ENCODE data around the gene NKX2-4. TPM values are rescaled to one million over a fixed set of nuclear protein-coding genes. Genes with fewer than 3 reads are reported as not detected.
A peak's percentile ranks its signal among the peaks of the same experiment; 100 is the strongest.

The NKX2-4 gene
- total and polyA plus RNA-seq, 2 of the 13 experiments (the other 11 are each of a cell fraction or from before 2014, with no cell fraction given) = not detected

- Histone ChIP-seq H3K36me3 (replicated peaks in 1 of 2; ENCODE audit: control insufficient read depth in 1 of 2, insufficient read depth in 2 of 2, low read length in 2 of 2) (peaks cover 13 to 51% of the 10 kb centered on the region in 2 experiments), H3K9ac (ENCODE audit: insufficient read depth, low read depth, low read length) (no peak overlapping the region), H3K9me3 (ENCODE audit: low read length) (no peaks in the 10 kb centered on the region), H3K4me2 (ENCODE audit: low read depth, low read length) (no peak overlapping the region), H3K27me3 (ENCODE audit: control insufficient read depth in 1 of 2, insufficient read depth in 2 of 2, low read length in 2 of 2) (no peaks in the 10 kb centered on the region), H3K4me3 (replicated peaks in 1 of 3; ENCODE audit: insufficient read depth in 1 of 3, low read depth in 2 of 3, low read length in 3 of 3) (no peak overlapping the region), H2AFZ (ENCODE audit: low read length) (no peak overlapping the region), H3K4me1 (ENCODE audit: insufficient read depth, low read length) (no peaks in the 10 kb centered on the region), H4K20me1 (ENCODE audit: insufficient read depth, low read length) (no peaks in the 10 kb centered on the region), H3K79me2 (ENCODE audit: insufficient read depth, low read length) (no peaks in the 10 kb centered on the region), H3K27ac (ENCODE audit: extremely low read length, insufficient read depth, low read length) (no peak overlapping the region)
- BruUV-seq (replicated peaks) = no TSS peak
- TF ChIP-seq TOPORS (CRISPR knock-in tag; IDR thresholded peaks at IDR 0.05) = no peak
- no peak for TF ChIP-seq TRIM22 (IDR thresholded peaks at IDR 0.05)
- TF ChIP-seq RBM22 (optimal IDR thresholded peaks at IDR 0.05; ENCODE audit: low read length) = peak; percentile 42
- in situ Hi-C loops (cut with HindIII; ENCODE audit: extremely low pct_ligation_motif_present, low pct_unique_long_range_greater_than_20kb) = no loop called here
- ATAC-seq (no peak), FAIRE-seq (no peak), DNase-seq (ENCODE audit: low spot score) (no peak)
- ChIA-PET POLR2A (interaction anchor here (1.3 kb wide), 1 partner anchor 85 kb away, joined by 3 read pairs; the partner anchor contains the start of gene XRN2), CTCF (ENCODE audit: low intra/inter-chr PET ratio, low total read pairs) (no interaction called here)
- intact Hi-C loops (cut with micrococcal nuclease; ENCODE audit: unreplicated experiment) = loop anchor here (1.0 kb wide), 1 partner anchor 17 kb away; no protein-coding TSS in a partner anchor
- WGBS (ENCODE audit: low lambda C conversion rate) = 95% methylated on average over 1 of the region's 1 CpG
These were observed 8.8 kb downstream of the NKX2-4 start for GRCh38 chr20:21388566-21388965.

- ATAC-seq = no peak
- H4K20me1 ChIP-seq (ENCODE audit: insufficient read depth, low read length) = no peaks in the 10 kb centered on the region
- H3K4me1 ChIP-seq (ENCODE audit: insufficient read depth, low read length) = no peaks in the 10 kb centered on the region
- POLR2A ChIA-PET = no interaction called here
- no peak overlapping the region for H3K27ac ChIP-seq (ENCODE audit: extremely low read length, insufficient read depth, low read length)
- no peaks in the 10 kb centered on the region for H3K9me3 ChIP-seq (ENCODE audit: low read length)
- CTCF ChIA-PET (ENCODE audit: low intra/inter-chr PET ratio, low total read pairs) = no interaction called here
- no peak for DNase-seq (ENCODE audit: low spot score)
- no peaks in the 10 kb centered on the region for H3K79me2 ChIP-seq (ENCODE audit: insufficient read depth, low read length)
- H3K36me3 ChIP-seq (replicated peaks in 1 of 2; ENCODE audit: control insufficient read depth in 1 of 2, insufficient read depth in 2 of 2, low read length in 2 of 2) = peaks cover 18 to 62% of the 10 kb centered on the region in 2 experiments
- no TSS peak for BruUV-seq (replicated peaks)
- H3K27me3 ChIP-seq (ENCODE audit: control insufficient read depth in 1 of 2, insufficient read depth in 2 of 2, low read length in 2 of 2) = no peaks in the 10 kb centered on the region
- intact Hi-C loops (cut with micrococcal nuclease; ENCODE audit: unreplicated experiment) = no loop called here
- FAIRE-seq = no peak
- H2AFZ ChIP-seq (ENCODE audit: low read length) = no peak overlapping the region
- H3K4me3 ChIP-seq (replicated peaks in 1 of 3; ENCODE audit: insufficient read depth in 1 of 3, low read depth in 2 of 3, low read length in 3 of 3) = no peak overlapping the region
- no peak overlapping the region for H3K4me2 ChIP-seq (ENCODE audit: low read depth, low read length)
- H3K9ac ChIP-seq (ENCODE audit: insufficient read depth, low read depth, low read length) = no peak overlapping the region
- in situ Hi-C loops (cut with HindIII; ENCODE audit: extremely low pct_ligation_motif_present, low pct_unique_long_range_greater_than_20kb) = no loop called here
- TF ChIP-seq CREB3 (CRISPR knock-in tag; IDR thresholded peaks at IDR 0.05) (no peak), CENPT (CRISPR knock-in tag; IDR thresholded peaks at IDR 0.05; ENCODE audit: low read depth) (no peak), ZNF562 (CRISPR knock-in tag; IDR thresholded peaks at IDR 0.05; ENCODE audit: borderline replicate concordance) (no peak), ZNF281 (CRISPR knock-in tag; IDR thresholded peaks at IDR 0.05; ENCODE audit: borderline replicate concordance) (no peak), FIP1L1 (IDR thresholded peaks at IDR 0.05; ENCODE audit: borderline replicate concordance, insufficient read depth, low read depth, low read length) (no peak), ZBTB7B (CRISPR knock-in tag; IDR thresholded peaks at IDR 0.05) (no peak), ZNF331 (CRISPR knock-in tag; IDR thresholded peaks at IDR 0.05) (no peak), UBTF (CRISPR knock-in tag; IDR thresholded peaks at IDR 0.05) (no peak), POLR2AphosphoS2 (IDR thresholded peaks at IDR 0.05; ENCODE audit: low read depth, low read length) (no peak)
These were observed 9.8 kb downstream of the NKX2-4 start for GRCh38 chr20:21387528-21387927.

Measured in HepG2 (cell line).